ENCODE measurements around the gene NALCN.
A peak's percentile ranks its signal among the peaks of the same experiment; 100 is the strongest.

NALCN gene

DNA sequence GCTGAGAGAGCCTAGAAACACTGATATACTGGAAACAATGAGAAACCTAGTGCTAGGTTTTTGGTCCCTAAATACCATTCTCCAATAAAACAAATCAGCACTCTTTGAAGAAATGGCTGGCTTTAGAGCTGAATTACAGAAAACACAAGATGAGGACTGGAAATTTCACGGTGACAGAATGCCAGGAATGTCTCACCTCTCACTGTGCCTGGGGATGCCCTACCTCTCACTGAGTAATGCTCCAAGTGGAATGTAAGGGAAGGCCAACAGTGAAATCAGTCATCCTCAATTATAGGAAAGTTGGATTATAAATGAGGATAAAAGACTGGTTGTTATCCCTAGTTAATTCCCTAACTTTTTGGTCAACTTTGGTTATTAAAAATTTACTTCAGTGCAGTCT is 259.0 kb downstream of the NALCN start:
- no peak overlapping the region for H3K9ac ChIP-seq (ENCODE audit: low read length)
- no peak overlapping the region for H3K56ac ChIP-seq (ENCODE audit: low read length)
- H2BK5ac ChIP-seq (ENCODE audit: low read length): no peak overlapping the region
- peak; percentile 97 for DNase-seq
- H3K27ac ChIP-seq (ENCODE audit: low read depth, low read length): no peak overlapping the region
- H3K36me3 ChIP-seq (ENCODE audit: control insufficient read depth, insufficient read depth, low read length): no peaks in the 10 kb centered on the region
- H3K79me2 ChIP-seq (ENCODE audit: control insufficient read depth, insufficient read depth, low read length): no peaks in the 10 kb centered on the region
- H3K4me1 ChIP-seq (ENCODE audit: control insufficient read depth, low read depth, low read length): no peaks in the 10 kb centered on the region
- WGBS (ENCODE audit: extremely low coverage, insufficient coverage, low lambda C conversion rate): no CpG with 5 or more reads among the region's 1 CpG
- H2BK15ac ChIP-seq (replicated peaks; ENCODE audit: low read depth): no peak overlapping the region
- no peak overlapping the region for H4K8ac ChIP-seq (ENCODE audit: low read depth, low read length)
- no peaks in the 10 kb centered on the region for H3K79me1 ChIP-seq (ENCODE audit: low read length)
- no peak overlapping the region for H3K4me3 ChIP-seq (ENCODE audit: low read length)
- H3K18ac ChIP-seq (ENCODE audit: low read length): no peak overlapping the region
- H3K27me3 ChIP-seq (ENCODE audit: insufficient read depth, low read length, poor library complexity): no peaks in the 10 kb centered on the region
- no peak overlapping the region for H3K4ac ChIP-seq (ENCODE audit: low read depth, low read length)
- H2BK120ac ChIP-seq (ENCODE audit: low read depth, low read length): no peak overlapping the region
- no peak overlapping the region for H4K5ac ChIP-seq (ENCODE audit: low read length)
- H3K23ac ChIP-seq (ENCODE audit: low read length): no peak overlapping the region
- no peak overlapping the region for H2AK5ac ChIP-seq (ENCODE audit: low read length)
- H3K4me2 ChIP-seq (ENCODE audit: low read length): no peak overlapping the region

DNA sequence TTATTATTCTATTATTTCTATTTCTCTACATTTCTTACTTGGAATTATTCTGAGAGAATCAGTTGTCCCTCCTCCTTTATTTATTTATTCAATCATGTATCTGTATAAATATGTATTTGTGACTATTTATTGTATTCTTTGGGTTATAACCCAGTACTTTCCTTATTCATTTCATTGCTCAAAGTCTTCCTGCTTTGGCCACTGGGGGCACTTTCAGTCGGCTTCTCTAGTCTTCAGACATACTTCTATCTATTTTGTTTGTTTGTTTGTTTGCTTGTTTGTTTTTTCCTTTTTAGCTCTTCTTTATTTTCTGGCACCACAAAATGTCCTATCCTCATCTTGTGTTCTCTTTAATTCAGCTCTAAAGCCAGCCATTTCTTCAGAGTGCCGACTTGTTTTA is 260.4 kb downstream of the NALCN start:
- no CpG with 5 or more reads among the region's 2 CpGs for WGBS (ENCODE audit: extremely low coverage, insufficient coverage, low lambda C conversion rate)
- Histone ChIP-seq H2BK5ac (ENCODE audit: low read length) (no peak overlapping the region), H2AK5ac (ENCODE audit: low read length) (no peak overlapping the region), H3K9ac (ENCODE audit: low read length) (no peak overlapping the region), H3K27me3 (ENCODE audit: insufficient read depth, low read length, poor library complexity) (no peaks in the 10 kb centered on the region), H3K27ac (ENCODE audit: low read depth, low read length) (no peak overlapping the region), H3K56ac (ENCODE audit: low read length) (no peak overlapping the region), H4K5ac (ENCODE audit: low read length) (no peak overlapping the region), H4K8ac (ENCODE audit: low read depth, low read length) (no peak overlapping the region), H3K4me3 (ENCODE audit: low read length) (no peak overlapping the region), H3K79me1 (ENCODE audit: low read length) (no peaks in the 10 kb centered on the region), H3K79me2 (ENCODE audit: control insufficient read depth, insufficient read depth, low read length) (no peaks in the 10 kb centered on the region), H2BK15ac (replicated peaks; ENCODE audit: low read depth) (no peak overlapping the region), H3K4ac (ENCODE audit: low read depth, low read length) (no peak overlapping the region), H3K23ac (ENCODE audit: low read length) (no peak overlapping the region), H2BK120ac (ENCODE audit: low read depth, low read length) (no peak overlapping the region), H3K4me1 (ENCODE audit: control insufficient read depth, low read depth, low read length) (no peaks in the 10 kb centered on the region), H3K18ac (ENCODE audit: low read length) (no peak overlapping the region), H3K4me2 (ENCODE audit: low read length) (no peak overlapping the region), H3K36me3 (ENCODE audit: control insufficient read depth, insufficient read depth, low read length) (no peaks in the 10 kb centered on the region)
- DNase-seq: peak; percentile 31

DNA sequence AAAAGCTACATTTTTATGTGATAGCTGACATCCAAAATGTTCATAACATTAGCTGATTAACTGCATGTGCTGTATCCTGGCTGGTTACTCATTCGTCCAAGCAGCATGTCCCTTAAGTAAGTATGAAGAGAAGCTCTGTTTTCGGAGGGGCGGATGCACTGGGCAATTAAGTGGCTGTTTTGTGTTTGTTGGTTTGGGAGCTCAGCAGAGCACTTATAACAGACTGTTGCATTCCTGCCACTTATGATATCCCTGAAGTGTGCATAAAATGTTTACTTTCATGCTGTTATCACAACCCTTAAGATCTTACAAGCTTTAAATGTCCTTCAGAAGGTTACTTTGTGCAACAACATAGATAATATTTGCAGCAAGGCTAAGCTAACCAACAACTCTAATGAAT is 264.1 kb downstream of the NALCN start:
- H3K56ac ChIP-seq (ENCODE audit: low read length): no peak overlapping the region
- no peak overlapping the region for H2BK5ac ChIP-seq (ENCODE audit: low read length)
- no peak overlapping the region for H3K18ac ChIP-seq (ENCODE audit: low read length)
- H3K4ac ChIP-seq (ENCODE audit: low read depth, low read length): no peak overlapping the region
- H4K5ac ChIP-seq (ENCODE audit: low read length): no peak overlapping the region
- no peak overlapping the region for H2AK5ac ChIP-seq (ENCODE audit: low read length)
- H3K4me3 ChIP-seq (ENCODE audit: low read length): no peak overlapping the region
- H3K27ac ChIP-seq (ENCODE audit: low read depth, low read length): no peak overlapping the region
- no peaks in the 10 kb centered on the region for H3K27me3 ChIP-seq (ENCODE audit: insufficient read depth, low read length, poor library complexity)
- no peak overlapping the region for H3K9ac ChIP-seq (ENCODE audit: low read length)
- no peaks in the 10 kb centered on the region for H3K79me2 ChIP-seq (ENCODE audit: control insufficient read depth, insufficient read depth, low read length)
- H3K23ac ChIP-seq (ENCODE audit: low read length): no peak overlapping the region
- DNase-seq: no peak
- no CpG with 5 or more reads among the region's 3 CpGs for WGBS (ENCODE audit: extremely low coverage, insufficient coverage, low lambda C conversion rate)
- no peaks in the 10 kb centered on the region for H3K36me3 ChIP-seq (ENCODE audit: control insufficient read depth, insufficient read depth, low read length)
- no peaks in the 10 kb centered on the region for H3K79me1 ChIP-seq (ENCODE audit: low read length)
- no peaks in the 10 kb centered on the region for H3K4me1 ChIP-seq (ENCODE audit: control insufficient read depth, low read depth, low read length)
- H4K8ac ChIP-seq (ENCODE audit: low read depth, low read length): no peak overlapping the region
- no peak overlapping the region for H3K4me2 ChIP-seq (ENCODE audit: low read length)
- H2BK15ac ChIP-seq (replicated peaks; ENCODE audit: low read depth): no peak overlapping the region
- H2BK120ac ChIP-seq (ENCODE audit: low read depth, low read length): no peak overlapping the region

DNA sequence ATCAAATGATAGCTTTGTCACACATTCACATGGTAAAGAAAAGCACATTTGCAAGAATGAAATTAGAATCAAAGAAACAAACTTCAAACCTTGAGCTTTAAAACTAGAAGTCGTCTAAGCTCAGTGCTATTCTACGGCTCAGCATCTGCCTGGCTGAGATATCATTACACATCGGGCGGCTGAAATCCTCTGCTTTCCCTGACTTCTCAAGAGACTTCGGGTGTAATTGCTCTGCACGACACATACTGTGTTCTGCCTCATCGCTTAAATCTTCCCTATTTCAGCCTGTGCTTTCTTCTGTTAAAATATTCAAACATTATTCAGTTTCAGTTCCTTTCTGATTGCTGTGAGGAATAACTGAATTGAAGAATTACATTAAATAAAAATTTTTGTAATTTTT is 265.3 kb downstream of the NALCN start:
- Histone ChIP-seq H3K56ac (ENCODE audit: low read length) (no peak overlapping the region), H3K79me2 (ENCODE audit: control insufficient read depth, insufficient read depth, low read length) (no peaks in the 10 kb centered on the region), H3K27me3 (ENCODE audit: insufficient read depth, low read length, poor library complexity) (no peaks in the 10 kb centered on the region), H2AK5ac (ENCODE audit: low read length) (no peak overlapping the region), H3K4me1 (ENCODE audit: control insufficient read depth, low read depth, low read length) (no peaks in the 10 kb centered on the region), H2BK15ac (replicated peaks; ENCODE audit: low read depth) (no peak overlapping the region), H3K79me1 (ENCODE audit: low read length) (no peaks in the 10 kb centered on the region), H4K5ac (ENCODE audit: low read length) (no peak overlapping the region), H3K4me3 (ENCODE audit: low read length) (no peak overlapping the region), H4K8ac (ENCODE audit: low read depth, low read length) (no peak overlapping the region), H3K9ac (ENCODE audit: low read length) (no peak overlapping the region), H3K18ac (ENCODE audit: low read length) (no peak overlapping the region), H3K4ac (ENCODE audit: low read depth, low read length) (no peak overlapping the region), H3K4me2 (ENCODE audit: low read length) (no peak overlapping the region), H2BK120ac (ENCODE audit: low read depth, low read length) (no peak overlapping the region), H3K36me3 (ENCODE audit: control insufficient read depth, insufficient read depth, low read length) (no peaks in the 10 kb centered on the region), H3K23ac (ENCODE audit: low read length) (no peak overlapping the region), H3K27ac (ENCODE audit: low read depth, low read length) (no peak overlapping the region), H2BK5ac (ENCODE audit: low read length) (no peak overlapping the region)
- peak; percentile 37 for DNase-seq
- WGBS (ENCODE audit: extremely low coverage, insufficient coverage, low lambda C conversion rate): no CpG with 5 or more reads among the region's 7 CpGs

DNA sequence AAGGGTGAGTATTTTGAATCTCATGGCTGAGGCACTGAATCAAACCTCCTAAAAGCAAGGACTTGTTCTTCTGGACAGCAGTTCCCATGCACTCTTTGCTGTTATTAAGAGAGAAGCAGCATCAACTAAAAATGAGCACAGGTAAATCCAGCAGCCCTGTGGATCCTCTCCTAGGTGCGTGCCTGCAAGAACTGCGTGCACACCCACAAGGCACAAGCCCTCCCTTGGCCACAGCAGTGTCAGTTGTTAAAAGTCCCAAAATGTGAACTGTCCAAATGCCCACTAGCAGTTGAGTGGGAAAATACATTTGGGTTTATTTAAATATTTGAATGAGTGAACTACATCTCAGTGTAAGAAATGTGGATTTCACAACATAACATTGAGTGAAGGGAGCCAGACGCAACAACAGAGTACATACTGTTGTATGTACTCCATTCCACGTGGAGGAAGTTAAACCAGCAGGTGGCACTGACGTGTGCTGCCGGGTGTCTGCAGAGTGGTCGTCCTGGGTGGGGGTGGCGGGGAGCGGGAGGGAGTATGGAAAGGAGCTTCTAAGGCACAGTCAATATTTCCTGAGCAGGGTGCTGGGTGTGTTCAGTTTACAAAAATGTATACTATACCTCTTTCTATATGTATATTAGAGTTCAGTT is 266.4 kb downstream of the NALCN start:
- Histone ChIP-seq H3K27ac (ENCODE audit: low read depth, low read length) (no peak overlapping the region), H2BK120ac (ENCODE audit: low read depth, low read length) (no peak overlapping the region), H3K4ac (ENCODE audit: low read depth, low read length) (no peak overlapping the region), H2BK5ac (ENCODE audit: low read length) (no peak overlapping the region), H3K9ac (ENCODE audit: low read length) (no peak overlapping the region), H3K56ac (ENCODE audit: low read length) (no peak overlapping the region), H3K79me1 (ENCODE audit: low read length) (no peaks in the 10 kb centered on the region), H3K23ac (ENCODE audit: low read length) (no peak overlapping the region), H3K4me1 (ENCODE audit: control insufficient read depth, low read depth, low read length) (no peaks in the 10 kb centered on the region), H3K4me3 (ENCODE audit: low read length) (no peak overlapping the region), H3K36me3 (ENCODE audit: control insufficient read depth, insufficient read depth, low read length) (no peaks in the 10 kb centered on the region), H4K8ac (ENCODE audit: low read depth, low read length) (no peak overlapping the region), H3K18ac (ENCODE audit: low read length) (no peak overlapping the region), H3K27me3 (ENCODE audit: insufficient read depth, low read length, poor library complexity) (no peaks in the 10 kb centered on the region), H4K5ac (ENCODE audit: low read length) (no peak overlapping the region), H3K4me2 (ENCODE audit: low read length) (no peak overlapping the region), H2BK15ac (replicated peaks; ENCODE audit: low read depth) (no peak overlapping the region), H2AK5ac (ENCODE audit: low read length) (no peak overlapping the region), H3K79me2 (ENCODE audit: control insufficient read depth, insufficient read depth, low read length) (no peaks in the 10 kb centered on the region)
- peak; percentile 80 for DNase-seq
- no CpG with 5 or more reads among the region's 9 CpGs for WGBS (ENCODE audit: extremely low coverage, insufficient coverage, low lambda C conversion rate)
